ENCODE measurements around the gene FGF22. TPM values are rescaled to one million over a fixed set of nuclear protein-coding genes. Genes with fewer than 3 reads are reported as not detected.

FGF22 gene
- total and polyA plus RNA-seq, 2 of the 8 experiments (the other 6 are each of a cell fraction or from before 2014, with no cell fraction given), result 0.44 to 1.7 TPM

GRCh38 chr19:682678-683320 lies 43.1 kb downstream of the FGF22 start:
- H3K4ac ChIP-seq (replicated peaks; ENCODE audit: insufficient read length, low read depth, low read length), result no peak overlapping the region
- no peak overlapping the region for H3K23ac ChIP-seq (ENCODE audit: insufficient read length)
- H3K36me3 ChIP-seq (ENCODE audit: control insufficient read depth in 2 of 4, insufficient read depth in 4 of 4, low read length in 3 of 4), result no peaks in the 10 kb centered on the region
- H2BK12ac ChIP-seq (ENCODE audit: low read depth, low read length), result no peak overlapping the region
- no peak overlapping the region for H4K5ac ChIP-seq (ENCODE audit: insufficient read length, low read depth, low read length)
- DNase-seq (ENCODE audit: low read depth in 1 of 2, low spot score in 2 of 2) (no peak), FAIRE-seq (no peak)
- ChIA-PET CTCF (ENCODE audit: partially characterized antibody) (interaction anchor here (1.7 to 3.0 kb wide), 4 partner anchors 12 to 25 kb away, joined by 3 to 13 read pairs (median 6); partner anchors contain the start of gene PRSS57), POLR2A (ENCODE audit: partially characterized antibody) (interaction anchor here (0.9 to 1.0 kb wide), 3 partner anchors 8 to 137 kb away, joined by 3 to 4 read pairs (median 3); no protein-coding TSS in a partner anchor)
- H4K8ac ChIP-seq (ENCODE audit: extremely low read depth, insufficient read depth, low read length), result no peak overlapping the region
- no peak overlapping the region for H3K18ac ChIP-seq (ENCODE audit: extremely low read depth, low read length)
- peaks cover 0 to 4% (median 1%) of the 10 kb centered on the region in 4 experiments; a peak in 2 of 7 replicates for H3K4me1 ChIP-seq (replicated peaks in 1 of 4; ENCODE audit: control insufficient read depth in 3 of 4, insufficient read depth in 4 of 4, low read length in 3 of 4)
- peaks cover 4% of the 10 kb centered on the region; the same call in 1 of the 2 replicates for H3K23me2 ChIP-seq (ENCODE audit: low read depth, low read length)
- H3K9ac ChIP-seq (replicated peaks in 1 of 4; ENCODE audit: extremely low read depth in 1 of 4, low read depth in 3 of 4, low read length in 3 of 4), result no peak overlapping the region
- no peak overlapping the region for H3K14ac ChIP-seq (ENCODE audit: insufficient read length)
- H3K9me3 ChIP-seq (ENCODE audit: insufficient read depth in 2 of 2, low read depth in 1 of 2, low read length in 1 of 2), result no peaks in the 10 kb centered on the region
- no peak overlapping the region for H4K91ac ChIP-seq (replicated peaks; ENCODE audit: insufficient read length, low read length)
- 93% methylated on average over 25 of the region's 25 CpGs; no CpG with 5 or more reads in 1 of the 2 experiments for WGBS, 2 experiments (ENCODE audit: extremely low coverage in 1 of 2, insufficient coverage in 1 of 2, insufficient read length in 1 of 2, insufficient replicate concordance in 2 of 2, low coverage in 1 of 2, low lambda C conversion rate in 2 of 2, missing lambda C conversion rate in 1 of 2)
- H4K20me1 ChIP-seq (replicated peaks in 1 of 2; ENCODE audit: control insufficient read depth in 1 of 2, insufficient read depth in 2 of 2, low read length in 2 of 2), result peaks cover 0 to 5% of the 10 kb centered on the region in 2 experiments
- no peak overlapping the region for H3K27ac ChIP-seq (ENCODE audit: low read depth, low read length)
- no peak overlapping the region for H2BK15ac ChIP-seq (ENCODE audit: low read length)
- H2AFZ ChIP-seq (ENCODE audit: low read length), result no peak overlapping the region
- 0 out of 2 replicates have a peak, but pooled peaks cover 3% of the 10 kb centered on the region for H3K79me1 ChIP-seq (ENCODE audit: low read depth, low read length)
- peaks cover 0 to 2% (median under 1%) of the 10 kb centered on the region in 4 experiments; a peak in 2 of 7 replicates for H3K27me3 ChIP-seq (replicated peaks in 1 of 4; ENCODE audit: control insufficient read depth in 3 of 4, extremely low read depth in 1 of 4, insufficient read depth in 3 of 4, low read length in 3 of 4)
- H3K56ac ChIP-seq (replicated peaks; ENCODE audit: insufficient read length, low read depth, low read length), result no peak overlapping the region
- no peak overlapping the region for H3K4me3 ChIP-seq (ENCODE audit: extremely low read depth in 1 of 4, insufficient read depth in 2 of 4, low read depth in 3 of 4, low read length in 4 of 4)
- no peak overlapping the region for H2BK5ac ChIP-seq (ENCODE audit: low read depth, low read length)
- H3K79me2 ChIP-seq (ENCODE audit: control insufficient read depth in 1 of 2, insufficient read depth in 2 of 2, low read length in 2 of 2), result no peaks in the 10 kb centered on the region
- H2AK5ac ChIP-seq (ENCODE audit: low read depth, low read length), result no peak overlapping the region
- no peak overlapping the region for H3K4me2 ChIP-seq (ENCODE audit: insufficient read depth in 1 of 2, low read depth in 2 of 2, low read length in 2 of 2)
- no peak overlapping the region for H2BK120ac ChIP-seq (replicated peaks; ENCODE audit: low read depth, low read length)
- H2BK20ac ChIP-seq (ENCODE audit: low read length), result no peak overlapping the region
- TF ChIP-seq JUND (IDR thresholded peaks at IDR 0.05; ENCODE audit: low read length) (no peak), SUZ12 (IDR thresholded peaks at IDR 0.05; ENCODE audit: low read length) (no peak), TAF1 (IDR thresholded peaks at IDR 0.05; ENCODE audit: low read depth, low read length) (no peak), TEAD4 (IDR thresholded peaks at IDR 0.05; ENCODE audit: low read depth, low read length) (no peak), TBP (IDR thresholded peaks at IDR 0.05; ENCODE audit: low read depth, low read length) (no peak), SP2 (IDR thresholded peaks at IDR 0.05; ENCODE audit: low read length) (no peak), BCL11A (IDR thresholded peaks at IDR 0.05; ENCODE audit: low read depth in 2 of 2, low read length in 2 of 2) (no peak), HDAC2 (IDR thresholded peaks at IDR 0.05; ENCODE audit: borderline replicate concordance in 1 of 2, low read depth in 2 of 2, low read length in 2 of 2) (no peak), CTCF (IDR thresholded peaks at IDR 0.05; ENCODE audit: control extremely low read depth in 1 of 3, insufficient read depth in 1 of 3, low read depth in 1 of 3, low read length in 3 of 3) (no peak), SIX5 (IDR thresholded peaks at IDR 0.05; ENCODE audit: low read depth, low read length) (no peak)
